EL (cell line): ENCODE measurements around the gene SLC22A15.
"Not testable (repeated sequence)": the region's sequence is repeated elsewhere in the genome, so short reads cannot be mapped to it uniquely, and the experiment has no call there.

ENCODE experiments used
- DNase-seq: peaks from one replicate; pipeline ENCODE4 v3.0.0-alpha.2; 2016

SLC22A15 gene

GRCh38 chr1:115982400-115982799 is 6.1 kb downstream of the SLC22A15 start:
- DNase-seq = no peak

GRCh38 chr1:115983584-115983983 is 7.3 kb downstream of the SLC22A15 start:
- no peak for DNase-seq

GRCh38 chr1:115987623-115988022 is 11.3 kb downstream of the SLC22A15 start:
- no peak for DNase-seq

- no peak for DNase-seq
Measured at GRCh38 chr1:115988953-115989352, 12.6 kb downstream of the SLC22A15 start.

- no peak for DNase-seq
Measured at GRCh38 chr1:115989699-115990098, 13.4 kb downstream of the SLC22A15 start.

GRCh38 chr1:115991909-115992308 is 15.6 kb downstream of the SLC22A15 start:
- no peak for DNase-seq

- DNase-seq = not testable (repeated sequence)
Measured at GRCh38 chr1:115997921-115998320, 21.6 kb downstream of the SLC22A15 start.

GRCh38 chr1:116001739-116002487 is 25.6 kb downstream of the SLC22A15 start:
- peak; percentile 16 for DNase-seq

- DNase-seq = no peak
Measured at GRCh38 chr1:116002781-116003420, 26.6 kb downstream of the SLC22A15 start.

GRCh38 chr1:116003823-116004222 is 27.5 kb downstream of the SLC22A15 start:
- DNase-seq = no peak

- no peak for DNase-seq
Measured at GRCh38 chr1:116006486-116006964, 30.2 kb downstream of the SLC22A15 start.

GRCh38 chr1:116008656-116009390 is 32.5 kb downstream of the SLC22A15 start:
- no peak for DNase-seq

- DNase-seq = no peak
Measured at GRCh38 chr1:116012716-116013115, 36.4 kb downstream of the SLC22A15 start.

GRCh38 chr1:116015679-116016078 is 39.4 kb downstream of the SLC22A15 start:
- DNase-seq = no peak

GRCh38 chr1:116018007-116018406 is 41.7 kb downstream of the SLC22A15 start:
- no peak for DNase-seq

- no peak for DNase-seq
Measured at GRCh38 chr1:116019653-116020253, 43.4 kb downstream of the SLC22A15 start.

GRCh38 chr1:116020668-116021272 is 44.5 kb downstream of the SLC22A15 start:
- DNase-seq = peak; percentile 63

- DNase-seq = no peak
Measured at GRCh38 chr1:116024626-116025025, 48.3 kb downstream of the SLC22A15 start.

- no peak for DNase-seq
Measured at GRCh38 chr1:116026631-116027030, 50.3 kb downstream of the SLC22A15 start.

GRCh38 chr1:116031302-116031835 is 55.1 kb downstream of the SLC22A15 start:
- DNase-seq = no peak

- no peak for DNase-seq
Measured at GRCh38 chr1:116033322-116033721, 57.0 kb downstream of the SLC22A15 start.

GRCh38 chr1:116036255-116036654 is 59.9 kb downstream of the SLC22A15 start:
- DNase-seq = no peak

GRCh38 chr1:116038679-116039078 is 62.4 kb downstream of the SLC22A15 start:
- no peak for DNase-seq
